T-helper 1 cell (primary cell): ENCODE measurements around the gene ANKRD44.

Experiments
- DNase-seq, 5 donors: peaks; one replicate each; pipeline ENCODE4 v3.0.0-alpha.2; 2012 to 2020

Gene ANKRD44

DNA sequence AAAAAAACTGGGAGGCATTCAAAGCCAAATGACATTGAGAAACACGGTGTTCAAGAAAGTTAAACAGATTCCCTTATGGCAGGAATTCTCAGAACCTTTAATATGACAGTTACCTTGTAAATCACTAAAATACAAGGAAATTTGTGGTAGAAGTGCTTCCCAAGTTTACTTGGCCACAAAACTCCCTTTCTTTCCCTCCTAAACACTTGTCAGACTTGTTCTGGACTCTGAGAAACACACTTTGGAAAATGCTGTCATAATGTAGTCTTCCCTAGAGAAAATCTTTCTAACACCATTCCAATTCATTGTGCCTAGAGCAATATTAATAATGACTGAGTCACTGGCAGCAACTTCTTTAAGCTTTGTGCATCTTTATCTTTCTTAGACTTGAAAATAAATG lies 140.4 kb downstream of the ANKRD44 start:
- DNase-seq, result no peak

DNA sequence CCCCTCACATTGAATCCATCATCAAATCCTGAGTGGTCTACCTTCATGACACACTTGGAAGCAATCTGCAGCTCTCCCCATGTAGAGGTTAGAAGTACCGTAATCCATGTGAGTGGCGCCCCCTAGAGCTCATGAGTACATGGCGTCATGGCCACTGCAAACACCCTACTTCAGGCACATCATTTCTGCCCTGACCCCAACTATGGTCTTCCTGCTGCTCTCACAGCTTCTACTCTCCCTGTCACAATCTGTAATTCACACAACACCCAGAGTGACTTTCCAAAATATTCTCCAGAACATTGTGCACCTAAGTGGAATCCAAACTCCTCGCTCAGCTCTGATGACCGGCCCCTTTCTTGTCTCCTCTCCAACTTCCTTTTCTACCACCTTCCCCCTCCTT lies 141.9 kb downstream of the ANKRD44 start:
- DNase-seq, result peak in 4 of 5 donors; percentile 42 to 62 (median 50)

DNA sequence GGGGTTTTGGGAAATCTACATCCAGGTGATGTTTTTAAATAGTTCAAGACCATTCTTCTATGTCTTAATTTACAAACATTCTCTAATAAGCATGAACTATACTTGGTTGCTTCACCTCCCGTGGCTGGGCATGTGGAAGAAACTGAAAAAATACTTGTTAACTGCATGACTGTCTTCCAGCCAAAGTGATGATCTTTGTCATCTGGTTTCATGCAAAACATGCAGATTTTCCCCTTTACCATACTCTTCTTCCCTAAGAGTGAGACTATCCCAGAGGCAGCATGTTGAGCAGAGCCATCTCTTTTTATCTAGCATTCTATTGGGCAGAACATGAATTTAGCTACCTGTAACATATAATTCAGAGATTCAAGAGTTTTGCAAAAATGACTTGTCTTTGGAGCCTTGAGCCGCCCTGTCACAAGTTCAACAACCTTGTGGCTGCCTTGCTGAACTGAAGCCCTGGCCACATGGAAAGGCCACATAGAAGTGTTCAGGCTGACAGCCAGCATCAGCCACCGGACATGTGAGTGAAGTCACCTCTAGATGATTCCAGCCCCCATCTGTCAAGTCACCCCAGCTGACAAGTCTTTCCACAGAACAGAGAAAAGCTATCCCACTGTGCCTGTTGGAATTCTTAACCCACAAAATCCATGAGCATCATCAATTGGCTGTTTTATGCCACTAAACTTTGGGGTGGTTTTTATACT lies 142.8 kb downstream of the ANKRD44 start:
- DNase-seq, result no peak

DNA sequence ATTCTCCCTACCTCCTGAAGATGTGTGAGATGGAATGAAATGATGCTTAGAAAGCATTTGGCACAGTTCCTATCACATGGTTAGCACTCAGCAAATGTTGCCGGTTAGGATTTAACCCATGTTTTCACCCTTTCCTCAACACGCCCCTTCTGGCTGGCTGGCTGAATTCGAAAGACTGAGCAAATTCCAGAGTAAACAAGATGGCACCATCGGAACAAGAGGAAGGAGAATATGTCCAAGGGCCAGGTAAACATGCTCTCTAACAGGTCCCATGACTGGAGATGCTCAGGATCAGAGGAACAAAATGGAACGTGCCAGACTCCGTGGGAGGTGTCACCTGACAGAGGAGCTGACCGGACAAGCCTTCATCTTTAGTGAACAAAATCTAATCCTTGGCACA lies 145.6 kb downstream of the ANKRD44 start:
- DNase-seq, result no peak

DNA sequence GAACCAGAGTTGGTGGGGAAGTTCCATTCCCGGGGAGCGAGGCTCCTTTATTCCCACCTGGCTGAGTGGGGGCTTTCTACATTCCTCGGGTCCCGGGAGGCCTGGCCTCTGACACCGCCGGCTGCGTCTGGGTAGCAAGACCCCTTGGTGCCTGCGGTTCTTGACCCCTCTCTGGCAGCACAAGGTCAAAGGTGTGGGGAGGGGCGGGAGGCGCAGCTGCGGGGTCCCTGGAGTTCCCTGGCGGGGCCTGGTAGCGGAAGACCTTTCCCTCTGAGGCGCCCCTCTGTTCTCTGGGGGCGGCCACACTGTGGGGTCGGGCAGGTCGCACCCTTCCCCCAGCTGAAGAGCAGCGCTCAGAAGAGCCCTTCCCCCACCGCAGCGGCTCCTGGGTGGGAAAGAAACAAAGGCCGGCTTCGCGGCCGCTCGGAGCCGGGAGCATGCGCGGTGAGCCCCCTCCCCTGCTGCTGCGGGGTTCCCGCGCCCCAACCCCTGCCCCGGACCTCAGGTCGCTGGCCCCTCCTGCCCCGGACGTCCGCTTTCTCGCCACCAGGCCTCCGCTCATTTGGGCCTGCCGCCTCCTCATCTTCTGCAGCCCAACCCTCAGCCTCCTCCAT lies 146.3 kb downstream of the ANKRD44 start:
- DNase-seq, result no peak

DNA sequence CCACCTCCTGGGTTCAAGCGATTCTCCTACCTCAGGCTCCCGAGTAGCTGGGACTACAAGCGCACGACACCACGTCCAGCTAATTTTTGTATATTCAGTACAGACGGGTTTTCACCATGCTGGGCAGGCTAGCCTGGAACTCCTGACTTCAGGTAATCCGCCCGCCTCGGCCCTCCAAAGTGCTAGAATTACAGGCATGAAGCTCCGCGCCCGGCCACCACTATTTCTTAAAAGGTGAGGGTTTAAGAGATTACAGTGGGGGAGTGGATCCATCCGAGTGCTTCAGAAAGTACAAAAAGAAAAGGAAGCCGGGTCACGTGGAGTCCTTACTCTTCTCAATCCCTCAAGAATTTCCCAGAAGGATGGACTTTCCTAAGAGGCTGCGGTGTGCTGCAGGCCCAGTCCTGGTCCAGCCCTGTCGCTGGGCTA lies 146.9 kb downstream of the ANKRD44 start:
- DNase-seq, result no peak

DNA sequence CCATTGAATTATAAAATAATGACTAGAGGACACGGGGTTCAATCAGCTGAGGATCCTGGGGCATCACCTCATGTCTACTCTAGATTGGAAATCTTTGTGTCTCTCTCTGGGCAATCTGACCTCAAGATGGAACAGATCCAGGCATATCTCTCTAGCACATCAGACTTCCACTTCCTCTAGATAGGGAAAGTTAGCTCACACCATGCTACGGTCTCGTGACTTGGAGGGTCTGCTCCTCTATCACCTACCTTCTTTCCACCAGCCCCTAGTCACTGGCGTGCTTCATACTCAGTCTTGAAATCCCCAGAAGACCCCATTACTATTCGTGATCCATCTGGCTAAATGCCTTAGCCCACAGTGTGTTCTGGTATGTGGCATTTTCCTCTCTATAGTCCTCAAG lies 148.8 kb downstream of the ANKRD44 start:
- no peak for DNase-seq

DNA sequence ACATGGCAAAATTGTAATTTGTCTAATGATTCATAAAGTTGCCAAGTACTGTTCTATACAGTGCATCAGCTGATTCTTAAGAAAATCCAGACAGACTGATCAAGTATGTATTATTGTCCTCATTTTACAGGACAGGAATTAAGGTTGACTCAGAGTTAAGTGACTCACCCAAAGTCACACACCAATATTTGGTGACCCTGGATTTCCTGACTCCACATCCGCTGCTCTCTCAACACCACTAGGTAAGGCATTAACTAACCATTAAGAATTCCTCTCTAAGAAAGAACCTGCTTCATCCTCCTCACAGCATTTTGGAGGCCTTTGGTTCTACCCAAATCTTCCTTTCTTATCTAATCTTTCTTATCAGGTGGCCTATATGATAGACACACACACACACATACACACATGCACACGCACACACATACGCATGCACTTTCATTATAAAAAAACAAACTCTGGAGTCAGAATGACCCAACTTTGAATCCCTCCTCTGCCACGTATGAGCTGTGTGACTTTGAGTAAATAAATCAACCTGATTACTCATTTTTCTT lies 150.8 kb downstream of the ANKRD44 start:
- peak in 2 of 5 donors; percentile 10 to 59 for DNase-seq

DNA sequence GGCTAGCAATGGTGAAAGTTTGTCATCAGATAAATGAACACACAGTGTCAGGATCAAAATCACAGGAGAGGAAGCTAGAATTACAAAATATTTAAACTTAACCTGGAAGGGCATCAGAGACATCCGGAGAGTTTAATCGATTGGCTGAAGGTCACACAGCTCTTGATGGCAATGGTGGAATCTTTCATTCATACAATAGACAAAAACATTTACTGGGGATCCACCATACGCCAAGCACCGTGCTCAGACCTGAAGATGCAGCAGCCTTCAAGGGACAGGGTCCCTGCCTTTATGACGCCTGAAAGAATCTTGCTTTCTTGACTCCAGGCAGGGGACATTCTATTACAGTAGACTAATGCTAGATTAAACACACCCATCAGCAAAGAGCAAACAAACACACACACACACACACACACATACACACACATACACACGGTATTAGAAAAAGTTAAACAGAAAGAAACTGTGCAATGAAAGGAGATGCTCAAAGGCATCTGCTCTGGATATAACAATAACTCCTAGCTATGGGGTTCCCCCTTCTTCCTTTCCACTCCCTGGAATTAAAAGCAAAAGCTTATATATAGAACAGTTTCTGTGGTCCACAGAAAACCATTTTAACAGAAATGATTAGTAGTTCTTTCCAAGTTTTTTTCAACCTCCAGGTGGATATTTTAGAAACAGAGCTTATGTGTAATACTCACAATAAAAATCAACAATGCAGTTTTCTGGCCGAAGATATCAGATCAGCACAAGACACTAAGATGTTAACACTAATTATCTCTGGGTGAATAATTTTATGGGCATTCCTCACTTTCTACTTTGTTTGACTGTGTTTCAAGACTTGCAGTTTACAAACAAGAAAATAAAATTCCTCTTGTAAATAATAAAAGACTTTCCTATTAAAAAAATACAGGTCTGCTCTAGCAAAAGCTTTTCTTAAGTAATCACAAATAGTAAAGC lies 151.7 kb downstream of the ANKRD44 start:
- DNase-seq, result no peak

DNA sequence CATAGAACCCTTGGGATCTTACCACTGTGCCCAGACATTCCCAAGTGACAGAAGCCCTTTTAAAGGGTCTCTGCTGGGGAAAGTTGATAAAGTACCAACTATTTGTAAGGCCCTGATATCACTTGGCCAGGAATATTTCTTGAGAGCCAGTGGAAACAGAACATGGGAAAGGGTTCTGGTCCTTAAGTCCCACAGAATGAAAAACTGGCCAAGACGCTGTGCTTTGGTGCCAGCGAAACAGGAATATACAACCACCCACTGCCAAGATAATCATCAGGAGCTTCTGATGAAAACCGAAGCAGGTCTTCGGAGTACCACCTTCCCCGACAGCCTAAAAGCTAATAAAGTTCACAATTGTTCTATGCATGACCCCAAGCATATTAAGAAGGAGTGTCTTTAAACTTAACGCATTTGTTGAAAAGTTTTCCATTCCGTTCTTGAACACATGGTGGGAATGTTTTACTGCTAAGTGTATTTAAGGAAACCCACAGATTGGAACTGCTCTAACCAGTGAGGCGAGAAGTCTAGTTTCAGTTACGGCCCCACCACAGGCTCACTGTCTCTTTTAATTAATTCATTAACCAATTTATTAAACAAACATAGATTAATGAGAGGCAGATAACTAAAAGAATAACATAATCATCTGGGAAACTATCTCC lies 152.6 kb downstream of the ANKRD44 start:
- no peak for DNase-seq

DNA sequence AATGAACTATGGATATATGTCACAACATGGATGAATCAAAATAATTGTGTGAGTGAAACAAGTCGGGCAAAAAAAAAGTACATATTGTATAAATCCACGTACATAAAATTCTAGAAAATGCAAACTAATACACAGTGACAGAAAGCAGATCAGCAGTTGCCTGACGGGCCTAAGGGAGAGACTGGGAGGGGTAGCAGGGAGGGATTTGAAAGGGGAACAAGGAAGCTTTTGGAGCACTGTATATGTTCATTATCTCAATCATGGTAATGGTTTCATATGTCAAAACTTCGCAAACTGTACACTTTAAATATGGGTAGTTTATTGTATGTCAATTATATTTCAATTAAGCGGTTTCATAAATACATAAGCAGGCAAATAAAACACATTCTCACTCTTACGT lies 153.8 kb downstream of the ANKRD44 start:
- no peak for DNase-seq

DNA sequence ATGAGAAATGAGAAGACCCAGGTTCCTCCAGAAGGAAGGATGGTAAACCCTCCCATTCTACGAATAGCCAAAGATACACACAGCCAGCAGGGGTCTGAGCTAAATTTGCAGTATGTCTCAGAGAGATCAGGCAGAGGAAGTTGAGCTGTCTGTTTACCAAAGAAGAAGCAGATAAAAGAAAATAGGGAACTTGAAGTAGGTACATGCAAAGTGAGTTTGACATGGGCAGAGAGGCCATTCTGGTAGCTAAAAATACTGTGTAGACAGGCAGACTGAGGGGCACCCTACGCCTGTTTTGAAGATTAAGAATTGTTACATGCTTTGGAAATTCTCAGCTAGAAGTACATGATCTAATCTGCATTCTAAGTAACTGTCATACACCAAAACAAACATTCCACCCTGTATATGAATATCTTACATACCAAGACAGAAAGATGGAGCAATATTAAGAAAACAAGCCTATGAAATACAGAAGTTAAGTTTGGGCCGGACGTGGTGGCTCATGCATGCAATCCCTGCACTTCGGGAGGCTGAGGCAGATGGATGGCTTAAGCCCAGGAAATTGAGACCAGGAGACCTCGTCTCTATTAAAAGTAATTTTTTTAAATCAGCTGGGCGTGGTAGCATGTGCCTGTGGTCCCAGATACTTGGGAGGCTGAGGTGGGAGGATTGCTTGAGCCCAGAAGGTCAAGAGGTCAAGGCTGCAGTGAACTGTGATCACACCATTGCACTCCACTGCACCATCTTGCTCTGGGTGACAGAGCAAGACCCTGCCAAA lies 157.9 kb downstream of the ANKRD44 start:
- DNase-seq, result no peak

DNA sequence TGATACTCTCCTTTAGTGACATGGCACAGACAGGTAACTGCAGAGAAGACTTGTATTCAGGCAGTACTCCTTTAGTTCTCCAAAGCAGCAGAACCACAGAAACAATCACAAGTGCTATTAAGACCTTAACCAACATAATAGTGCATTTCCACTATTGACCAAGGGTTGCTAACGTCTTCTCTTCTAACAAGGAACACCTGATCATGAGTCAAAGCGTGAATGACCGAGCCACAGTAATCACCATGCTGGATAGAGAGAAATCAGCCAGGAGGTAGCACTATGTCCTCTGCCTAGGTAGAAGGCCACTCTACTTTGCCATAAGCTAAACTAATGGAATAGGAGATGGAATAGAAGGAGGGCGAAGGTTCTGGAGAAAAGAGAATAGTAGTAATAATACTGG lies 161.0 kb downstream of the ANKRD44 start:
- no peak for DNase-seq

DNA sequence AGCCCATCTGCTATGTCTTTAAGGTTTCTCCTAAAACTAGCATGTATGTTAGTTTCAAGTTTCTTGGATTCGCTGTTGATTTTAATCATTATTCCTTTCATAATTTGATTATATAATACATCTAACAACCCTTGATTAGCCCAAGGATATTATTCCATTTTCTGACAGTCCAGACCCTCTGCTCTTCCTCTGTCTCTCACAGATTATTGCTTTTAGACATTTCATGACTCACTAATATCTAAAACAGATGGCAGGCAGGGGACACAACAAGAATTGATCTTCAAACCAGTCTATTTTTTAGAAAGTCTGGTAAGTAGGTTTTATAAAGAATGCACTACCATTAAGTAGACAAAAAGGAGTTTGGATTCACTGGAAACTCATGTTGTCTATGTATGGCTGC lies 162.2 kb downstream of the ANKRD44 start:
- DNase-seq, result no peak

DNA sequence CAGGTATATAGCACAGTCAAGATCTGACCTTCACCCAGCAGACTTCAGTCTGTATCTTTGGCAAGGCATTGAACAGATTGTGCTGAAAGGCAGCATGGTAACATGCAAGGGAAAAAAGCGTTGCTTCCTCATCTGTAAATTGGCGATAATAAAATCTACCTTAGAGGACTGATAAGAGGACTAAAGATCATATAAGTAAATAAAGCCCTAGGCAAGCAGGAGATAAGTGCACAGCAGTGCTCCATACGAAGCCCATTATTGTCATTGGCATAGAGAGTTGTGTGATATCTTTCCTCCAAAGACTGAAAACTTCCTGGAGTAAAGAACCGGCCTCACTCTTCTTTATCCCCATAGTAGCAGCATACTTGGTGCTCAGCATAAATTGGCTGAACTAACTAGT lies 162.6 kb downstream of the ANKRD44 start:
- no peak for DNase-seq

DNA sequence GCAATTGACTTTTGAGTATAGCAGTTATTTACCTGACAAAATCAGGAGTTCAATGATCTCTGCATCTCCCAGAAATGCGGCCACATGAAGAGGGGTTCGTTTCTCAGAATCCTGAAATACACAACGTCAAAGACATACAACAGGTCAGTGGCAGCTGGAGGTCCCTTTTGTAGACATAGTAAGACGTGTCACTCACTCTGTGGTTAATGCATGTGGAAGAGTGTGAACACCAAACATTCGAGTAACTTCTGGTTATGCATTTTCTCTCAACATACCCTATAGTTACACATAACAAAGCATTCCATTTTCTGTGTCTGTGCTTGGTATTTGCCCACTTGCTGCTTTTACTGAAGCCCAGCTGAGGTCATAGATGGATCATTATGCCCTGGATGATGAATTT lies 163.6 kb downstream of the ANKRD44 start:
- DNase-seq, result no peak

DNA sequence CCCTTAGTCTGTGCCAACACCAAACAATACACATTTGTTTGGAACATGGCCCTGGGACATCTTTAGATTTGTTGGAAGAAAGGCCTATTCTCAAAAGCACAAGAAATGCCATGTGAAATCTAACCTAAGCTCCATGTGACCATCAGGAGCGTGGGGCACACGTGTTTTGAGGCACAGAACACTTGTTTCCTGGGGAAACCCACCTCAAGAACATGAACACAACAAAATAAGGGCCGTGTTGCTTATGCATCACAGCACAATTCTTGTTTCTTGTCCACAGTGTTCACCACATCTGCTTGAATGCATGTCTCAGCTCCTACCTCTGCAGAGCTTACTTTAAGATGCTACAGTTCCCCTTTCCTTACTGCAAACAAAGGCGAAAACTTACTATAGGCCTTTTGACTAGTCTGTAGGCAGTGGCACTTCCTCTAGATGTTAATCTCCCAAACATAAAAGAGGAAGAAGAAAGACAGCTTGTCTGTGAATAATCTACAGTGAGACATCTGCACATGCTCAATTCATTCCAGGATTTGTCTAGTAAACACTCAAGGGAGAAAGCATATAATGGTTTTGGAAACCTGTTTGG lies 165.0 kb downstream of the ANKRD44 start:
- DNase-seq, result peak in 1 of 5 donors; percentile 33

DNA sequence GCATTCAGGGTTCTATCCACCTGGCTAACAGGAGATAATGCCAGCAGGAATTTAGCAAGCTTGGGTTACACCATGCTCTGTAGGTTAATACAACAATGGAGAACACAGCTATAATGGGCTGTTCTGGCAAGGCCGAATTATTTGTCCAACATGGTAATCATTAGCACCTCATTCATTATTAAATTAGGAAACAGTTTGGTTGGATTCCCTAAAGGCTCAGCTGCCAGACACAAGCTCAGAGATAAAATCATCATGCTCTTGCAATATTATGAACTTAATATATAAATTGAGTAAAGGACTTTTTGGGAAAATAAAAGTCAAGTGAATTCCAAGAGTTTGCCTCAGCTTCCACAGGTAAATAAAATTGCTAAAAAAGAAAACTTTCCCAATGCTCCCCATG lies 166.4 kb downstream of the ANKRD44 start:
- no peak for DNase-seq

DNA sequence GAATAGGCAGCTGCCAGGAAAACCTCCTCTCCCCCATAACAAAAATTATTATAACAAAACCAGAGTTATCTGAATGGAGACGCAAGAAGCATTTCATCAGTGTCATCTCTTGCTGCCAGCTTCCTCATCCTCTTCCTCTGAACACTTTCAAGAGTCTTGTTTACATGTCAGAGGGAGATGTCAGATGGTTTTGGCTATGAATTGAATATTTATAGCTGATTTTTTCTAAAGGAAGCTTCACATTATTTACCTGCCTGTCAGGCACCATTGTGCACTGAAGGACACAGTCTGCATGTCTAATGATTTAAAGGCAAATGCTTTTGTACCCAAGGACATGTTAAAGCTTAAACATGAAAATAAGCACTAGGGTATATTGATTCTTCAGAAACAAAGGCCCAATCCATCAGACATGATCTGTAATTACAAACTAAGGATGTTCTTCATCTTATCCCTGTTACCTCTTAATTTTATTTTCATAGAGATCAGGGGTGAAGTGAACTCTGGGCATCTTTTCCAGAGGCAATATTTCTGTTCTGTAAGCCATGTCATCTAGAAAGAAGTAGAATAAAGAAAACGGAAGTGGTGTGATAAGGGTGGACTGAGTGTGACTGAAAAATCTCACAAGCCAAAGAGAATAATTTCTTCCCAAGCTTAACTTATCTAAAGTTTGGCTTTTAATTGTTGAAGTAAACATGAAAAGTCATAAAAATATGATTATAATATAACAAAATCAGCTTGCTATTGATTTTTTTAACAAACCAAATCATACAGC lies 168.7 kb downstream of the ANKRD44 start:
- DNase-seq, result no peak

DNA sequence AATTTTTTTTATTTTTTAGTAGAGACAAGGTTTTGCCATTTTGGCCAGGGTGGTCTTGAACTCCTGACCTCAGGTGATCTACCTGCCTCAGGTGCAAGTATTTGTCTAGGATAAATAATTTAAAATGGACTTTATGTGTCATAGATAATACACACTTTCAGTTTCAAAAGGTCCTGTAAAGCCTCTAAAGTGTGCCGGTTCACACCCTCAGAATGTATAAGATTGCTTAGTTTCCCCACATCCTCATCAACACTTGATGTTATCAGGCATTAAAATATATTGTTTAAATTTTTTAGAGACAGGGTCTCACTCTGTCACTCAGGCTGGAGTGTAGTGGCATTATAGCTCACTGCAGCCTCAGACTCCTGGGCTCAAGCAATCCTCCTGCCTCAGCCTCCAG lies 170.5 kb downstream of the ANKRD44 start:
- DNase-seq, result peak in 1 of 5 donors; percentile 38

DNA sequence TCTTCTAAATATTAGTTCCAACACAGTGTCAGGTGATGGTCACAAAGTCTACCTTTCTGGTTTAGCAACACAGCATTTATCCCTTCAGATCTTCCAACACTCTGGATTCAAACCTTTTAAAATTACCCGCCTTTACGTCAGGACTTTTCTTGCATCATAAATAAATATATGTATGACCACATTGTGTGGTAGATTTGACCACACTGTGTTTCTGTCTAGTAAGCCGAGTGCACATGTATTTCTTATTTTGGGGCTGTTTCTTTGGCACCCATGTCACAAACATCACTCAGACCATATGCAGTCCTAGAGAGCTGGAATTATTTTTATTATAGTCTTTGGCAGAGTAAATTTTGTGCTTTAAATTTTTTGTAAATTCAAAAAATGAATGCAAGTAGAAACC lies 172.1 kb downstream of the ANKRD44 start:
- no peak for DNase-seq
